Measurements from ENCODE around the gene AHR.
"Not testable (repeated sequence)": the region's sequence is repeated elsewhere in the genome, so short reads cannot be mapped to it uniquely, and the experiment has no call there.

The AHR gene

DNA sequence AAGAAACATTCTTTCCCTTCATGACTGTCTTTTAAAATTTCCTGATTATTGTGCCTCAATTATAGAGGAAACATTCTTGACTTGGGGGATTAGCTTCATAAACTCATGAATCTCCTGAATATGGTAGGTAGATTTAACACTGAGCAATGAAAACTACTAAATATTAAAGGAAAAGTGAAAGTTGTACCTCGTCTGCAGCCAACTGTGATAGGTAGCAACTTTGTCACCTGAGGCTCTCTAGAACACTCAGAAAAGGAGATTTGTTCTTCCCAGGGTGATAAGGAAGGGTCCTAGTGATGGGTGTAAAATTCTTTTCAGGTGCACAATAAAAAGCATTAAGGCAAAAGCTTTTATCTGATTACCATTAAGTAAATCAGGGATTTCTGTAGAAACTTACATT, 78.1 kb downstream of the AHR start:
- DNase-seq (ENCODE audit: low spot score) = no peak

DNA sequence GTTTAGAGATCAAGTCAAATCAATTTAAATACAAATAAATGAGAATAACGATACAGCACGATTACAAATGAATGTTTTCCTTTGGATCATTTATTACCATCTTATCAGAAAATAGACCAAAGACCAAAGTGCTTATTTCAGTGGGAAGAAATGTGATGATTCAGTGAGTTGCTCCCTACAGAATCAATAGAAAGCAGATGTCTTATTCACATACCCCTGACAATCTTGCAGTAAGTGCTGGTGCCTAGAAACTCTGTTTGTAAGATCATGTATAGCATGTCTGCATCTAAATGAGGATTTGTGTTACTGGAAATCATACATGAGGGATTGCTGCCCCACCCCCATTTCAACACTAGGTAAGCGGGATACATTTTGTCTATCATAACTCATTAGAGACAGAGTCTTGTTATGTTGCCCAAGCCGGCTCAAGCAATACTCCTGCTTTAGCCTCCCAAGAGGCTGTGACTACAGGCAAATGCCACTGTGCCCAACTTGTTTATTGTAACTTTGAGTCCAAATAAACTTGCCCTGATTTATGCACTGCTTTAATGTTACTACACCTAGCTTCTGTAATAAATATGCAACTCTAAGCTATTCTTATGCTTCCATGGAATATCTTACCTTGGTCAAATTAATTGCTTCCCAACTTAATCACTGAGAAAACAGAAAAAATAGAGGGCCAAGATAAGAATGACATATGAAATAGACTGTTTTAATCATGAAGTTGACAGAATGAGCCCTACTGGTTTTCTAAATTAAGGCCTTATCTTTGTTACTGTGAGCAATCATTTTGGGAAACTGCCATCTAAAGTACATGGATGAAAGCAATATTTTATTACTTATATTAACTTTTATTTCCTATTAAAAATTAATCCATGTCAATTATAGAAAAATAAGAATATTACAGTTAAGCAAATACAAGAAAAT, 82.5 kb downstream of the AHR start:
- no peak for DNase-seq (ENCODE audit: low spot score)

DNA sequence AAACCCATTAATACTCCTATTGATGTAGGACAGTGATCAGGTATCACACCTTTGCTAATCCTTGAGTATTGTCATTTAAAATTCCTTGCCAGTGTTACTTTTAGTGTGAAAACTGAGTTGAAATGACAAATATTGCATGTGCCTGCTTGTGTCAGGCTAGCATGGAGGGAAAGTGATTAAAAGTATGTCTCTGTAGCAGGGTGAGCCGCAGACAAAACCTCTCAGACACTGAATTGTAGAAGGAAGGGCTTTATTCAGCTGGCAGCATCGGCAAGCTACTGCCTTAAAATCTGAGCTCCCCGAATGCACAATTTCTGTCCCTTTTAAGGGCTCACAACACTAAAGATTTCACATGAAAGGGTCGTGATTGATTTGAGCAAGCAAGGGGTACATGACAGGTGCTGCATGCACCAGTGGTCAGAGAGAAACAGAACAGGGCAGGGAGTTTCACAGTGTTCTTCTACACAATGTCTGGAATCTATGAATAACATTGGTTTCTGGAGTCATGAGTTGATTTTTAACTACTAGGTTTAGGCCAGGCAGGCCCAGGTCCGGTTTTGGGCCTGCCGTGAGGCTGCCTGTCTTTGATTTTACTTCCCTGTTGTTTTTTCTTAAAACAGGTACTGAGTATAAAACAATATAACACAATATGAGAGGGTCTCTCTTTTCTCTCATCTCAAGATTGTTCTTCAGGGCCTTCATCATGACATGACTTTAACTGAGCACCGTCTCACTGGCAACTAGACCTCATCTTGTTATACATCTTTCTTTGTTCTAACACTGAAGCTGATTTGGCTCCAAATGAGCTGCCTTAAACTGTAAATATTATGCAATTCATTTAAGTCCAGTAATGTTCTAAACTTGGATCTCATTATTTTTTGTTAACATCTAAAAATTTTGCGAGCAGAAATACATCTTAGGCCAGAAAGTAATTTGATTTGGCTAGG, 84.2 kb downstream of the AHR start:
- not testable (repeated sequence) for DNase-seq (ENCODE audit: low spot score)

DNA sequence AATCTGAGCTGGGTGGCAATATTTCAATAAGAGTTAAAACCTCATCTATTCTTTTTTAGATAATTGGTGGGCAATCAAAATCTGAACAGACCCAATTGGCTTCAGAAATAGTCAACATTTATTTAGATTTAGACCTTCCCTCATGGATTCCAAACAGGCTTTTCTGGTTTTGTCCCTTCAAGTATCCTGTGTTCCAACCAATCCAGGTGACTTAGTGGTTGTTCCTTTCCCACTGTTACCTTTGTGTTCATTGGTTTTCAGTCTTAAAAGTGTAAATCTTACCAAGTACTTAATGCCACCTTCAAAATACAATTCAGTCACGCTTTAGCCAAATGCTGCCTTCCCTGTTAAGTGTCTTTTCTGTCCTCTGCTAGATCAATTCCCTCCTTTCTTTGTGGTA, 85.9 kb downstream of the AHR start:
- DNase-seq (ENCODE audit: low spot score) = no peak

DNA sequence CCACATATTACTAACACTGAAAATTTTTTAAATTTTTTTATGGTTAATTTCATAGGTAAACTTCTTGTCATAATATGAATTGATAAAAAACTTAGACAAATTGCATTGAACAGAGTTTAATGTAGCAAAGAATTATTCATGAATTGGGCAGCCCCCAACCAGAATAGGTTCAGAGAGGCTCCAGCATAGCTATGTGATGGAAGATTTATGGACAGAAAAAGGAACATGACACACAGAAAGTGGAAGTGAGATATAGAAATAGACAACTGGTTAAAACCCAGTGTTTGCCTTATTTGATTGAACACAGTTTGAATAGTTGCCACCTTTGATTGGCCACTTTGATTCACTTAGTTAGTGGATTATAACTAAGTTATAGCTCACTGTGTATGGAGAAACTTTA, 87.2 kb downstream of the AHR start:
- no peak for DNase-seq (ENCODE audit: low spot score)

DNA sequence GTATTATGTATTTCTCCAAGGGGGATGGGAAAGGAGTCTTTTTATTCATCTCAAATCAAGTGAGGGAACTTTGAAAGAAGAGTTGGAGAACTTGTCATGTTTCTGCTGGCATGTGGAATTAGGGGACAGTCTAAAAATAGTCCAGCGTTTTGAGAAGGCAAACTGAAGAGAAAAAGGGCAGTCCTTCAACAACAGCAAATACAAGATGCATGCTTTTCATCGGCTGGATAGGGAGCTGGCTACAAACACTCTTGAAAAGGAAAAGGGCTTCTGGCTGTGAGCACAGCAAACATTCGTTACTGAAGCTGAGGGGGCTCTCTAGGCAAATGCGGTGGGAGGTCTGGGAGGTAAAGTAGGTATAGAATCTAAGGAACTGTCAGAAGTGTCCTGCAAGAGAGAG, 91.9 kb downstream of the AHR start:
- DNase-seq (ENCODE audit: low spot score) = no peak

DNA sequence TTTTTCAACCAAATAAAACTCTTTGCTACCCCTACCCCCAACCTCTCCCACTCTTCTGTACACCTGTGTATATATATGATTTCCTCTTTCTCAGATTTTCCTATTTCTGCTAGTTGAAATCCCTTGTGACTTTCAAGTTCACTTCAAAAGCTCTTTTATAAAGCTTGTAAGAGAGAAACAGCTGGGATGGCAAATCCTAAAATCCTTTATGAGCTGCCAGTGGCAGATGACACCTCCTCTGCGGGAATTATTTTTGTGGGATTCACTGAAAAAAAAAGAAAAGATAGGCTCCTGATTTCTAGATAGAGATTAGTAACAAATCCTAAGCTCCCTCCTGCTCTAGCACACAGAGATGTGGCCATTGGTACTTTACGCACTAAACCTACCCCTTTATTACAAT, 92.9 kb downstream of the AHR start:
- DNase-seq (ENCODE audit: low spot score) = no peak

DNA sequence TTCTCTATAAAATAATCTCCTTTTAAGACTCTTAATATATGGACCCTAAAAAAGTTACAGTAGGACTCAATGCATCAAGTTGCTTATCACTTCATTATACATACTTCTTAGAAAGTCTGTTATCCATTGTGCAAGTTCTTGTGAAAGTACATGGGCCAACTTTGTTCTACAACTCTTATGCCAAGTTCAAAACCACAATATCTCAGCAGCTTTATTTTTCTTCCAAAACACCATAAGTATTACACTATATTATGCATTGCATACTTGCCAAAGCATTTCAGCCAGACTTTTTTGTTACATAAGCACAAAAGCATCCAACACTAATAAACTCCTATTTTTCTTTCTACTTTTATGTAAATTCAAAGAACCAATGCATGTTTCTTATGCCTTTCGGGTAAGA, 94.4 kb downstream of the AHR start:
- no peak for DNase-seq (ENCODE audit: low spot score)

DNA sequence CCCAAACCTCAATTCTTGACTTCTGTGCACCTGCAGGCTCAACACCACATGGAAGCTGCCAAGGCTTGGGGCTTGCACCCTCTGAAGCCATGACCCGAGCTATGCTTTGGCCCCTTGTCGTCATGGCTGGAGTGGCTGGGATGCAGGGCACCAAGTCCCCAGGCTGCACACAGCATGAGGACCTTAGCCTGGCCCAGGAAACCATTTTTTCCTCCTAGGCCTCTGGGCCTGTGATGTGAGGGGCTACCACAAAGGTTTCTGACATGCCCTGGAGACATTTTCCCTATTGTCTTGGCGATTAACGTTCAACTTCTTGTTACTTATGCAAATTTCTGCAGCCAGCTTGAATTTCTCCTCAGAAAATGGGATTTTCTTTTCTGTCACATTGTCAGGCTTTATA, 96.1 kb downstream of the AHR start:
- not testable (repeated sequence) for DNase-seq (ENCODE audit: low spot score)
